HT1080 (cell line): ENCODE results near the gene DCTN5. TPM values are rescaled to one million over a fixed set of nuclear protein-coding genes. Genes with fewer than 3 reads are reported as not detected.

ENCODE experiments used
- DNase-seq: peaks from one replicate; pipeline ENCODE4 v3.0.0-alpha.2; 2015; ENCODE audit warnings: low read depth
- total RNA-seq: library from RNA; depleted of rRNA; stranded (reverse); fragments of >200 nt; shearing (Covaris generic); gene quantifications from 2 replicates; pipeline ENCODE4 v1.2.3, GENCODE V29; 2014; rRNA removed

Gene DCTN5
- total RNA-seq, 1 experiment from 2014 or later = 76.1 TPM

GRCh38 chr16:23724785-23725131 is 83.5 kb downstream of the DCTN5 start:
- DNase-seq = no peak

GRCh38 chr16:23726710-23727109 is 85.4 kb downstream of the DCTN5 start:
- DNase-seq = no peak

Other genes starting within 250 kb of the DCTN5 start
- gene COG7, start 188.3 kb upstream of the DCTN5 start, total RNA-seq = 9.5 and 12.8 TPM in 2 replicates
- 14.0 and 26.6 TPM in 2 replicates for gene GGA2, start 131.0 kb upstream of the DCTN5 start, total RNA-seq
- gene EARS2, start 84.1 kb upstream of the DCTN5 start, total RNA-seq = 31.3 and 35.6 TPM in 2 replicates
- 70.8 and 89.2 TPM in 2 replicates for gene UBFD1, start 83.7 kb upstream of the DCTN5 start, total RNA-seq
- gene NDUFAB1, start 45.1 kb upstream of the DCTN5 start, total RNA-seq = 340 and 370 TPM in 2 replicates
- 13.9 and 17.9 TPM in 2 replicates for gene PALB2, start 156 bp upstream of the DCTN5 start, total RNA-seq
- gene PLK1, start 37.4 kb downstream of the DCTN5 start, total RNA-seq = 127 and 166 TPM in 2 replicates
- 1.1 TPM in 1 of 2 replicates, not detected in the other for gene ERN2, start 71.8 kb downstream of the DCTN5 start, total RNA-seq
- not detected in 2 replicates for gene CHP2, start 113.6 kb downstream of the DCTN5 start, total RNA-seq
- not detected in 2 replicates for gene PRKCB, start 194.5 kb downstream of the DCTN5 start, total RNA-seq